HTR-8/SVneo (cell line): ENCODE data around the gene PBRM1.

ENCODE experiments used
- DNase-seq: peaks from one replicate; pipeline ENCODE4 v3.0.0; 2011; ENCODE audit warnings: low spot score, mixed read lengths; ENCODE audit not compliant: insufficient read length
- FAIRE-seq: peaks from 2 replicates; lab custom pipeline; 2011; peaks lifted over from hg19 to GRCh38; lab: Jason Lieb, UNC

Gene PBRM1

DNA sequence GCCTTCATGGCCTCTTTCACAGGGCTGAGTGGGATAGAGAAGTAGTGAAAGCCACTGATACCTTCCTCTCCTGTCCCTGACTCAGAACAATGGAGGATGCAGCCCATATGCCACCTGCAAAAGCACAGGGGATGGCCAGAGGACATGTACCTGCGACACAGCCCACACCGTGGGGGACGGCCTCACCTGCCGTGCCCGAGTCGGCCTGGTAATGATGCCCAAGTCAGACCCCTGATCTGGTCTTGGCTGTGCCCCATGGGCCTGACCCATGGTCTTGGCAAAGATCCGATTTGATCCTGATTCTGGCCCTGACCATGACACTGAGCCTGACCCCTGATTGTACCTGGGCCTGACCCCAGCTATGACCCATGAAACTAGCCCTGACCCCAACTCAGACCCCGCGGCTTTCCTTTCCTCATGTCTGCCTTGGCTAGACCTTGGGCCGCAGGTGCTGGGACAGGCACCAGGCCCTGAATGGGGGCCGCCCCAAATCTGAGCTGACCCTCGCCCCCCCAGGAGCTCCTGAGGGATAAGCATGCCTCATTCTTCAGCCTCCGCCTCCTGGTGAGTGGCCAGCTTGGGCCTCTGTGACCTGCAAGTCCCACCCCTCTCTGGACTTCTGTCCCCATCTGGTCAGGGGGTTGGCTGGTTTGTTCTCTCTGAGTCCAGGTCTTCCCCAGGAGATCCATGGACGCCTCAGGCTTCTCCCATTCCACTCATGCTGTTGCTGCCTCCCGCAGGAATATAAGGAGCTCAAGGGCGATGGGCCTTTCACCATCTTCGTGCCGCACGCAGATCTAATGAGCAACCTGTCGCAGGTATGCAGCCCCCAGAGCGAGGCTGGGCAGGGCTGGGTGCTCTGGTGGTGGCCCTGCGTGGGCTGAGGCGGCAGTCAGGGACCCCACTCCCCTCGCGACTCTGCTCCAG is 167.7 kb downstream of the PBRM1 start:
- FAIRE-seq (no peak), DNase-seq (no peak)

DNA sequence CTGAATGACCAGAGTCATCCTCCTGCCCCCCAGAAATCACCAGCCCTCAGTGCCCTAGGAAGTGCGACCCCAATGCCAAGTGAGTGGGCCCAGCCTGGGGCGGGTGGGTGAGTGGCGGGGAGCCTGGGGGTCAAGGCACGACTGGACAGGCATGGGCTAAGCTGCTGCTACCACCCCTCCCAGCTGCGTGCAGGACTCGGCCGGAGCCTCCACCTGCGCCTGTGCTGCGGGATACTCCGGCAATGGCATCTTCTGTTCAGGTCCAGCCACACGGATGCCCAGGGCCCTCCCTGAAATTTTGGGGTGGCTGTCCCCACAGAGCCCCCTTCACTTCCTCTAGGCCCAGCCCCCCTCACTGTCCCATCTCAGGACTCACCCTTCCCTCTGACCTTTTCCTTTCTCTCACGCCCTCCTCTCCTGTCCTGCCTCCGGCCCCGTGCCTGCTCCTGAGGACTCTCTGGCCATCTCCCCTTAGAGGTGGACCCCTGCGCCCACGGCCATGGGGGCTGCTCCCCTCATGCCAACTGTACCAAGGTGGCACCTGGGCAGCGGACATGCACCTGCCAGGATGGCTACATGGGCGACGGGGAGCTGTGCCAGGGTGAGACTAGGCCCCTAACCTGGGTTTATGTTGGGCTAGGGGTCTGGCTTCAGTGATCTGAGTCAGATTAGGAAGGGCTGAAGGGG is 169.1 kb downstream of the PBRM1 start:
- DNase-seq: no peak
- no peak for FAIRE-seq

DNA sequence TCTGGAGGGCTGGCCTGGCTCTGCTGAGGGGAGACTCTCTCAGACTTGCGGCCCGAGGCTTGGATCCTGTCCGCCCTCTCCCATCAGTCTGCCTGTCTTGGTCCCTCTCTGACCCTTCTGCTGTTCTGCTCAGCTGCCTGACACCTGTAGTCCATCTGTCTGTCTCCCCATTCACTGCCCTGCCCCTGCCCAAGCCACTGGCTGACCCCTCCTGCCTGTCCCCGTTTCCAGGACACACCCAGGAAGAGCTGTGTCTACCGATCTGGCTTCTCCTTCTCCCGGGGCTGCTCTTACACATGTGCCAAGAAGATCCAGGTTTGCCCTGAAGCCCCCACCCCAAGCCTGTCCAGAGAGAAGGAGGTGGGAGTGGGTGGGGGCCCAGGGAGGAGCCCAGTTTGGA is 170.5 kb downstream of the PBRM1 start:
- FAIRE-seq: no peak
- DNase-seq: no peak

DNA sequence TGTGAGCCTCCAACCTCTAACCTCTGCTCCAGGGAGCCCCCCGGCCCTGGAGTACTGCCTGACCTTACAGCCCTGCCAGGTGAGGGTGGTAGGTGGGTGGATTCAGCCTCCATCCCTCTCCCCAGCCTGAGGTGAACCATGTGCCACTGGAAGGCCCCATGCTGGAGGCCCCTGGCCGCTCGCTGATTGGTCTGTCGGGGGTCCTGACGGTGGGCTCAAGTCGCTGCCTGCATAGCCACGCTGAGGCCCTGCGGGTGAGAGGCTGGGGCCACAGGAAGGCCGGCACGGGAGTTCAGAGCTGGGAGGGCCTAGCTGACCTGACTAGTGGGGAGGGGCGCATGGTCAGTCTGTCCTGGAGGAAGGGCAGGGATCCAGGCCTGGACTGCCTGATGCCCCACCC is 171.1 kb downstream of the PBRM1 start:
- no peak for FAIRE-seq
- DNase-seq: no peak

- FAIRE-seq: no peak
- no peak for DNase-seq
Measured at GRCh38 chr3:52513281-52513680, 172.4 kb downstream of the PBRM1 start.

DNA sequence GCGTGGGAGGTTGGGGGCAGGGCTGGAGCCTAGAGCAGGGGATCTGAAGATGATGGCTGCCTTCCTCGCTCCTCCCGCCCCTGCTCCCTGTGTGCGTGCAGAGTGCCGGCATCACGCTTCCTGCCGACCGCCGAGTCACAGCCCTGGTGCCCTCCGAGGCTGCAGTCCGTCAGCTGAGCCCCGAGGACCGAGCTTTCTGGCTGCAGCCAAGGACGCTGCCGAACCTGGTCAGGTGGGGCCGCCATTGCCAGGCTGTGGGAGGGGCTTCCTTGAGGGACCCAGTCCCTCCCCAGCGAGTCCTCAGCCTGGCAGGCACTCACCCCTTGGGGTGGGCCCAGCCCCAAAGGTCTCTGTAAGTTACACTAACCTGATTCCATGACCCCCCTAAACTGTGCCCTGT is 173.0 kb downstream of the PBRM1 start:
- DNase-seq (no peak), FAIRE-seq (no peak)

GRCh38 chr3:52512105-52512504 is 173.6 kb downstream of the PBRM1 start:
- FAIRE-seq (no peak), DNase-seq (no peak)

GRCh38 chr3:52511509-52511908 is 174.2 kb downstream of the PBRM1 start:
- FAIRE-seq (no peak), DNase-seq (no peak)

DNA sequence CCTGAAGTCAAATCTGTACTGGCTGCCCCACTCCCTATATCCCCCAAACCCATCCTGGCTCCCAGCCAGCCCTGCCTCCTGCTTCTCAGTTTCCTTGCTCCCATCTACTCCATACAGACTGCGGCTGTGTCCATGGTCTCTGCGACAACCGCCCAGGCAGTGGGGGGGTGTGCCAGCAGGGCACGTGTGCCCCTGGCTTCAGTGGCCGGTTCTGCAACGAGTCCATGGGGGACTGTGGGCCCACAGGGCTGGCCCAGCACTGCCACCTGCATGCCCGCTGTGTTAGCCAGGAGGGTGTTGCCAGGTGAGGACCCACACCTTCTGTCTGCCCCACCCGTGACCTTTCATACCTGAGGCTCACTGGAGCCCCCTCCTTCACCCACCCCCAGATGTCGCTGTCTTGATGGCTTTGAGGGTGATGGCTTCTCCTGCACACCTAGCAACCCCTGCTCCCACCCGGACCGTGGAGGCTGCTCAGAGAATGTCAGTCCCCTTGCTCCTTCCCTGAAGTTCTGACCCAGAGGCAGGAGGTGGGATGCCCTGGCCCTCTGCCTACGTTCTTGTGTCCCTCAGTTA is 175.9 kb downstream of the PBRM1 start:
- no peak for DNase-seq
- no peak for FAIRE-seq

- DNase-seq: peak; percentile 68
Measured at GRCh38 chr3:52507359-52507758, 178.4 kb downstream of the PBRM1 start.

DNA sequence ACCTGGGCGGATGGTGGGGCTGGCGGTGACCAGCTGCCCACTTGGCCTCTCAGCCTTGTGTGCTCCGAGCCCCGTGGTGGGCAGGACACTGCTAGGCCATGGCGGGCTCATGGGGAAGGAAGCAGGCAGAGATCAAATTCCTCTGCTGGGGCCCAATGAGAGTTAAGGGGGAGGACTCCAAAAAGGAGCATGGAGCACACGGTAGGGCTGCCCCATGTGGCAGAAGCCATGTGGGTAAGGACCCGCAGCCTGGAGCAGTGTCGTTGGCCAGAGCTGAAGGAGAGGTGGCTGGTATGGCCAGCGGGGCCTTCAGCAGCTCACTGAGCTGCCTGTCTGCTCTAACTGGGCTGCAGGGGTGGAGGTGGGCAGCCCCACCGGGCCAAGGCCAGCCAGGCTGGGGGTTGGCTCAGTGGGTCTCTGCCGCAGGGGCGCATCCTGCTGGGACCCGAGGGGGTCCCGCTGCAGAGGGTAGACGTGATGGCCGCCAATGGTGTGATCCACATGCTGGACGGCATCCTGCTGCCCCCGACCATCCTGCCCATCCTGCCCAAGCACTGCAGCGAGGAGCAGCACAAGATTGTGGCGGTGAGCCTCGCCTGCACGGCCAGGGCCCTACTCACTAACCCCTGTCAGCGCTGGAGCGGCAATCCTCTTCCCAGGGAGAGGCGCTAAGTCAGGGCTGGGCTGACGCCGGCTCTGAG is 179.3 kb downstream of the PBRM1 start:
- FAIRE-seq (no peak), DNase-seq (no peak)

More at GRCh38 chr3:52507359-52507758, 178.4 kb downstream of the PBRM1 start:
- FAIRE-seq: peak; percentile 60

- DNase-seq (no peak), FAIRE-seq (no peak)
Measured at GRCh38 chr3:52504977-52505376, 180.7 kb downstream of the PBRM1 start.

- DNase-seq (no peak), FAIRE-seq (no peak)
Measured at GRCh38 chr3:52503788-52504424, 181.8 kb downstream of the PBRM1 start.

- FAIRE-seq (no peak), DNase-seq (no peak)
Measured at GRCh38 chr3:52502808-52503350, 182.8 kb downstream of the PBRM1 start.

DNA sequence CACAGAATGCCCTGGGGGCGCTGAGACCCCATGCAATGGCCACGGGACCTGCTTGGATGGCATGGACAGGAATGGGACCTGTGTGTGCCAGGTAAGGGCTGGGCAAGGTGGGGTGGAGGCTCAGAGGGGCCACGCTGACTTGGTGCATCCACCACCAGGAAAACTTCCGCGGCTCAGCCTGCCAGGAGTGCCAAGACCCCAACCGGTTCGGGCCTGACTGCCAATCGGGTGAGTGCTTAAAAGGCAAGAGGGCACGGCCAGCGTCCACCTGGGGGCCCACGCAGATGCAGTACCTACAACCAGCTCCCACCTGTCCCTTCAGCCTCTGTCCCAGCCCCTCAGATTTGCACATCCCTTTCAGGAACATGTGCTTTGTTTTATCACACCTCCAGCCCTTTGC is 183.7 kb downstream of the PBRM1 start:
- DNase-seq (no peak), FAIRE-seq (no peak)

- no peak for FAIRE-seq
- no peak for DNase-seq
Measured at GRCh38 chr3:52501046-52501445, 184.7 kb downstream of the PBRM1 start.

DNA sequence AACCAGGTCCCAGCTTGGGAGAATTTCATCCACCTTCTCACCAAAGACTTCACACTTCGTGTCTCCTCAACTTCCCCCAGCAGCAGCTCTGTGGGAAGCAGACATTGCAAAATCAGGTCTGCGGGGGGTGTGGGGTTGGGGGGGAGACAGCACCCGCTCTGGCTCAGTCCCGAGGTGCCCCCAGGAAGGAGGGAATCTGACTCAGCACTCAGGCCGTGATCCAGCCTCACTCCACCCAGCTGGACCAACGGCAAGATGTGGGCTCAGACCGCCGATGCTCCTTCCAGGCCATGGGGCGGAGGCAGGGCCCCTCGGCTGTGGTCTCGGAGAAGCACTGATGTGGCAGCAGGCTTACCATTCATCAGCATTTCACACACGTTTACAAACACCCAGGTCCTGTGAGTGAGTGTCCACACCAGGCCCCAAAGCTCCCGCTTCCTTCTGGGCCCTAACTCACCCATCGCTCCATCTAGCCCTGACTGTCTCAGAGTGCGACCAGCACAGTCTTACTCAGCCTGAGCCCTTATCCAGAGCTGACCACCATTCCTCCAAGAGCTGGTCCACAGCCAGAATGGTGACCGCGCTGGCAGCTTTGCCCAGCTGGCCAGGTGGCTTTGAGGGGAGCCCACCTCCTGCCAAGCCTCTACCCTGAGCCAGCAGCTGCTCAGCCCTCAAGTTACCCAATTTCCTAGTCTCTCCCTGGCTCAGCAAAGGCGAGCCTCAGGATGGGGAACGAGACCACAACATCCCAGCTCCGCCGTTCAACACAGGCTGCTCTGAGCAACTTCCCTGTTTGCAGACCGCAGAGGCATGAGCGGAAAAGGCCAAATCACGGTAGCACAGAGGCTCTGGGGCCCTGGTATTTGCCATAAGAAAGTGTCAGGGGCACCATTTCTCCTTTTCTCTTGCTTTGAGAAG is 187.3 kb downstream of the PBRM1 start:
- DNase-seq (no peak), FAIRE-seq (no peak)

- FAIRE-seq: no peak
Measured at GRCh38 chr3:52495777-52496602, 189.7 kb downstream of the PBRM1 start.

More at GRCh38 chr3:52495777-52496602, 189.7 kb downstream of the PBRM1 start:
- DNase-seq: peak; percentile 24
